Stimulated activated CD8-positive, alpha-beta memory T cell treated with anti-CD3 and anti-CD28 coated beads, Interleukin-7, amount 100 ng/mL, for 48 hours (primary cell): ENCODE data around the gene MEF2C.

Source experiments
- DNase-seq, 2 donors: peaks; one replicate each; pipeline ENCODE4 v3.0.0-alpha.2; 2020; ENCODE audit warnings: low read depth in 1 of 2; ENCODE audit errors: extremely low read depth in 1 of 2

MEF2C gene

DNA sequence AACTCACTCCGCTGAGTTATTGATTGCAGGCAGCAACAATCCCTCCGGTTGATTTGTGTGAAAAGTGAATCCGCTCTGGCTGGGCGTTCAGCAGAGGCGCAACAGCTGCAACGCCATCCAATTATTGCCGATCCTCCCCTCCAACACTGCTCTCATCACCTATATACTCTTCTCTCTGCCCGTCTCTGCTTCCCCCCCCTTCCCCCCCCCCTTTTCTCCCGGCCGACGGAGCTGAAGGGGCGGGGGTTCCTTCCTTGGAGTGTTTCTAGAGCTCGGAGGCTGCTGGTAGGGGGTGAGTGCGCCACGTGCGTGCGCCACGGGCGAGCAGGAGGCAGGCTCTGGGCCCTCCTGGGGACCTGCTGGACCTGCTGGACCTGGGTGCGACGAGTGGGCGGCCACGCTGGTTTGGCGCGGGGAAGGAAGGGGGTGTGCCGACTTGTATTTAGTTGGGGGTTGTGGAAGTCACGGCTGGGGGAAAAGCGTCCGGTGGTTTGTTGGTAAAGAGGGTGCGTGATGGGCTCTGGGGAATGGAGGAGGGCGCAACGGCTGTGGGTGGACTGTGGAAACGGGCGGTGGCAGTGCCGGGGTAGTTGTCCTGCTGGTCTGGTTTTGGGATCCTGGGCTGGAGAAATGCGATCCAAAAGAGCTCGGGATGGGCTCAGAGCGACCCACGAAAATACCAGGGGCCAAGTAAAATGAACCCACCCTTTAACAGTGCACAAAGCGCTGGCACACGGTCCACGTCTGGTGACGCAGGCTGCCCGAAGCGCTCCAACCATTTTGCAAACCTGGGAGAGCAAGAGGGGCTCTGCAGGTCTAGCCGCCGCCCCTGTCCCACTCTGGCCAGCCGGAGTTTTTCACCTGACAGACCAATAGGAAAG lies 6.4 kb upstream of the MEF2C start:
- DNase-seq, result no peak

DNA sequence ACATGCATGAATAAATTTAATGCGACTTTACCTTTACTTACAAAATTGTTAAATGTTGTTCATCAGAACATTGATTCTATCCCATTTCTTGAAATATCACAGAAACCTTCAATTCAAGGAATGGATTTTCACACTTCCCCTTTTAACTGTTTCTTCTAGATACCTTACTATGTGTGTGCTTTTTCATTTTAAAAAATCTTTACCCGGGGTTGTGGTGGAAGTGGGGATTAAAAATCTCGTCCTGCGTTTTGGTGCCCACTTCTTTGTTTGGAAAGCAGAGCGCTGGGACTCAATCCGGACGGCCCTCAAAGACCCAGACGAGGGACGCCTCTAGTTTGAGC lies 5.8 kb upstream of the MEF2C start:
- no peak for DNase-seq

DNA sequence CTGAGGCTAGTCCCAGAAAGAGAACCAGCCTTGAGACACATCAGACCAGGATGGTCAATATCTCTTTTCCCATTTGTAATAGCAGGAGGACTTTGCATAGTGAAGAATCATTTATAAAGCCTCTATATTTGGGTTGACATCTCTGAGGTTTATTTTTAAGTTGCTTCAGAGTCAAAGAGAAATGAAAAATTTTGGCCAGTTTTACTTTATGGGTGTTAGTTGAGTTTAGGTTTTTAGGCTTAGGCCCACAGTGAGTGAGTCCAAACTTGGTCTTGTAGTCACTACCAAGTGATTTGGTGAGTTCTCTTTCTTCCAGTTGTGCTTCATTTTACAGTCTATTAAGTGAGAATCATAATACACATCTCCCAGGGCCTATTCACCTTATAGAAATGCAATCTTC lies 5.3 kb upstream of the MEF2C start:
- DNase-seq, result no peak

DNA sequence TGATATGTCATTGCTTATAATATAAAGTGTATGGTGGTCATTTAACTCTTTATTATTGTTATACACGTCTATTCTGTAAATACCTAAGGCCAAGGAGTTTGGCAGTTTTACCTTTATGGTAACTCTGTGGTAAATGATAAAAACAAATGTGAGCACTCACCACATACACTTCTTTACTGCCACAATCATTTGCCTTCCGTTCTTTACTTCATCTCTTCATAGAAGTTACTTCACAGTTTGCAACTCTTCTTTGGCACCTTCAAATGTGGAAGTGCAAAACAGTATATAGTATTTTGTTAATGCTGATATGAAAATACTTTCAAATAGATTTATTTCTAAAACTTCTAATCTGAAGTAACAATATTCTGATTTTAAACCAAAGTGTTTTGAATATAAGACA lies 4.4 kb upstream of the MEF2C start:
- DNase-seq, result no peak

DNA sequence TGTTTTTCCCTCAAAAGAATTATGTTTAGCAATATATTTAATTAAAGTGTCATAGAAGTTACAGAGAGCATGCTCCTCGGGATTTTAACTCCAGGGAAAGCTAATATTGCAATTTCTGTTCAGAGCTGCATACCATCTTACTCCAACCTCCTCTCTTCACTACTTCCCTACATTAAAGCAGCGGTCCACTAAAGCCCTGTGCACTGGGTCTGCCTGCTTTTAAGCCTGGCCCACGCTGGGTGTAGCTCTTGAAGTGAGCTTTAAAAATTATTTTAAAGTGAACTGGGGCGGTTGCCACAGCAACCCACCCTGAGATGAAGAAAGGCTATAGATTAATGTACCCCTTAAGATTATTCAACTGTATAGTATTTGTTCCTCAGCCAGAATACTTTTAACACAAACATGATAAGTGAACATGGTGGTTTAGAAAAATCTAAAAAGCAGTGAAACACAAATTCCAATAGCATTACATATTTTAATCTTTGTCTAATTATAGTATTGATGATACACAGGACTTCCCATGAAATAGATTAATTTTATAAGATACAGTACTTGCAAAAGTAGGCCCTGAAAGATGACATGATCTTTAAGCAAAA lies 3.9 kb upstream of the MEF2C start:
- no peak for DNase-seq

DNA sequence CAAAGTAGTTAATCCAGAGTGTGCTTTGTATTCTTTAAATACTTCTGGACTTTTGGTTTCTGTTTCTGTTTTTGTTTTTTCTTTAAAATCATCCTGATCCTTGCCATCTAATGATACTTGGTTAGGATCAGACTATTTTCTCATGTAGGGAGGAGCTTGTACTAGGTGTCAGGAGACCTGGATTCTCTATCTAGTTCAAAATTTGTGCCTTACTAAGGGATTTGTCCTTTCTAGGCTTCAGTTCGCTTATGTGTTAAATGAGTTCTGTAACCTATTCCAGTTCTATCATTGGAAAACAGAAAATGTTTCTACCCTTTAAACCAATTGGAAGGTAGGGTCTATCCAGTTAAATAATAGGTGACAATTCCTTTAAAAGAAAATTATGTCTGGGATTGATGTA lies 3.3 kb upstream of the MEF2C start:
- DNase-seq, result no peak

DNA sequence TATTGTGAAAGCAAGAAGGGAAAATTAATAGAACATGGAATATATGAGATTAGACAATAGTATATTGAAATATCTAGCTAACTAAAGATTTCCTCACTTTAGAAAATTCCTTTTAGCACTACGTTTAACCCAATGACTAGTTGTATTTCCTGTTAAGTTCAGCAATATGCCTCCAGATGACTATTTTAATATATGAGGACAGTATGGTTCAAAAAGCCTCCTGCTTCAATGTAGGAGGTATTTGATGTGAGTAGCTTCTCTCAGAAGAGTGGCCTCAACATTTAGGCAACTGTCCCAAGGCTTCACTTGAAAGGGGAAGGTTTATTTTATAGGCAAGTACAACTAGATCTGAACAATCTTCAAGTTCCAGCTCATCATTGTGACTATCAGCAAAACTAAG lies 2.0 kb upstream of the MEF2C start:
- no peak for DNase-seq

DNA sequence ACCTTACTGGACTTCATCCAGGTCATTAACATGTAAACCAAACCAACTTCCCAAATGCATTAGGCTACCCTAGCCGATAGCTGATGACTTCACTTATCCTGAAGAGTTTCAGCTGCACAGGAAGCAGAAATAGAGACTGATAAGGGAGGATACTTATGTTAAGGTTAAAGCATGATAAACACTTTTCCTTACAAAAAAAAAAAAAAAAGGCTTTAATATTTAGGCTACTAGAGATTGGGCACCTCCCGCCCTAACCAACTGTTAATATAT lies 1.6 kb upstream of the MEF2C start:
- no peak for DNase-seq

DNA sequence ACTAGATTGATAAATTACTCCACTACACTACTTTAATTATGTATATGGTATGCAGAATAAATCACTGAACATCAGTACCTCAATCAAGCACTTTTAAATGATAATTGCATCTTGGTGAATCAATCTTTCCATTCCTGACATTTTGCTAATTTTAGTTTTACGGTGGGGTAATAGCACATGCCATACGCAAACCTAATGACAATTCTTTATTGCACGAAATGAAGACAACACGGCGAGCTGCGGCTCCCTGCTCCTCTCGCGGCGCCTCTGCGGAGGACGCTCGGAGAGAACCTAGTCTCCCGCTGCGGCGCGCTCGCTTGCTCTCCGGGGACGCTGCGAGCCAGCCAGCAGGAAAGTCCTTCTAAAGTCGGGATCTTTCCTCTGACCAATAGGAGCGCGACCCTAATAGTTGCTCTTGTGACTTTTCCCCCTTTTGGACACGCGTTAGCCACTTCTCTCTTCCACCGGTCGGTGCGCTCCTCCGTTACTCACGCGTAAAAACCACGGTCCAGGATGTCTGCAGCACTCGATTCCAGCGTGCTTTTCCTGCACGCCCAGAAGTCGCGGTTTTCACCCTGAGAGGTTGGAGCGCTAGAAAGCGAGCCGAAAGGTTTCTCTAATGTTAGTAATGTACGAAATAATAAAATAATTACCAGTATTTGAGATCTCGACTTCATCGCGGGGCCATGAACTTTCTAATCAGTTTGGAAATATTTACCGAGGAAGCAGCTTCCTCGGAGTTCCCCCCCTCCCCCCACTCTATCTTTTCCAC lies 1.0 kb upstream of the MEF2C start:
- no peak for DNase-seq

DNA sequence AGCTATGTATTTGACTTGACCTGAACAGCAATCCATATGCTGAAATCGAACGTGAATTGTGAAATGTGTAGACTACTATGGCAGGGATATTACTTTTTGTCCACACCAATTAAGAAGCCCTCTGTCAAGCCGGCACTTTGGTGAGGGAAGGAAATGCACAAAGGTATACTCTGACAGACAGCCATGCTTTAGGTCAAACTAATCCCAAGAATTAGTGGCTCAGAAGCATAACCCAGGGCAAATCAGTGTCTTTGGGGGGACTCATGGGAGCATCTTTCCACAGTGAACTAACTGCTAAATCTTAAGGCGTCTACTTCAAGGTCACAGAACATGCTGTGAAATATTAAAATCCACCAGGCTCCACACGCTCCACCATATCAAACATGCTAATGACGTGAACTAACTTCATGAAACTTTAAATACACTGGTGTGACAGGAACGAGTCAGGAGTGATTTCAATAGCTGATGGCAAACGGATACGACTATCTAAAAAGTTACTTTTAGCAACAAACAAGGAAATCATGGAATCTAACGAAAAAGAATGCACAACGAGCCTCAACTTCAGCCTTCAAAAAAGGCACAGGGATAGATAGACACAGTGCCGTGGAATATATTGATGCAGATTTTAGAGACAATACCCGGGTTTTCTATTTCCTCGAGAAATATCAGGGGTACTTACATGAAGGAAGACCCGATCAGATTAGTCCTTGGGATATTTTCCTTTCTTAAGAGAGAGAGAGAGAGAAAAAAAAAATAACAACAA lies 527 bp downstream of the MEF2C start:
- DNase-seq, result no peak

DNA sequence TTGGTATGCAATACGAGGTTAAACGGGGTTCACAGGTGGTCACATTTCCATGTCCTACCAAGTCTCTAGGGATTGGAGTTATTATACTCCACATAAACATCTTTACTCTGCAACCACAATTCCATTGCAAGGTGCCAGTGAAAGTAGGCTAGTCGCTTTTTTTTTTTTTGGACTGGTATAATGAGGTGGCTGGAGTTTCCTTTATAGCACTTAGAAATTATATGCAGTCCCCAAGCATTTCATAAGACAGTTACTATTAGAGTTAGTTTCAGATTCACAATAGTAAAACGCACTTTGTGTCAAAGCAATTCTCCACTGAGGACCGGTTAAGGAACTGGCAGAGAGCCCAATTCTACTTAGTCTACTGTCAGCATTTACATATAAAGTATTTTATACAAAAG lies 1.4 kb downstream of the MEF2C start:
- no peak for DNase-seq

DNA sequence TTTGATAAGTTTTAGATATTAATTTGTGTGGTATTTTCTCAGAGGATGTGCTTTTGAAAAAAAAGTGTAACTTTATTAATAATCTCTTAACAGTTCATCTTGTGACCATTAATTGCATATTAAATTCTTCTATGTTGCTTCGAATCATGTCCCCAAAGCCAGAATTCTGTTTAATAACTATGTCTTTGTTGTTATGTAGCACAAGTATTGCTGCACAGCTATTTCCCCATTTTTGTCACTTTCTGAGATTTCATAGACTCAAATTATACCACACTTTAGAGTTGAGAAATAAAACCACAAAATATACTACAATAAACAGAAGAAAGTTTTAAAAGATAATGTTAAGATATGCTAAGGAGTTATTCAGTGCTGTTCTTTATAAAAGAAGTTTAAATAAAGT lies 2.8 kb downstream of the MEF2C start:
- DNase-seq, result no peak

DNA sequence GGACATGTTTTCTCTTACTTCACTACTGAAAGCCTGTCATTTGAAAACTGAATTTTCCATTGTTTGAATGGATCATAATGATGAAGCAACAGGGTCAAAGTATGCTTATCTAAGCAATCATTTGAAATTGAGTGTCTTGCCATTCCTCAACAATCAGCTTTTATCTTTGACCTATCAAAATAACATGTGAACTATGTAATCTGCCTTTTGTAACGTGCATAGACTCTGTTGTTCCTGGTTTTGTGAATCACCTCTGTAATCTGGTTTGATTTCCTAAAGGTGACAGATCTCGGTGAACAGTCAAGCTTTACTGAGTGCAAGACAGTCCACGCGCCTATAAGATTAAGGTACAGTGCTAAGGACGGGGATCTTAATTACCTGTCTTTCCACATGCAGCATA lies 3.3 kb downstream of the MEF2C start:
- no peak for DNase-seq

DNA sequence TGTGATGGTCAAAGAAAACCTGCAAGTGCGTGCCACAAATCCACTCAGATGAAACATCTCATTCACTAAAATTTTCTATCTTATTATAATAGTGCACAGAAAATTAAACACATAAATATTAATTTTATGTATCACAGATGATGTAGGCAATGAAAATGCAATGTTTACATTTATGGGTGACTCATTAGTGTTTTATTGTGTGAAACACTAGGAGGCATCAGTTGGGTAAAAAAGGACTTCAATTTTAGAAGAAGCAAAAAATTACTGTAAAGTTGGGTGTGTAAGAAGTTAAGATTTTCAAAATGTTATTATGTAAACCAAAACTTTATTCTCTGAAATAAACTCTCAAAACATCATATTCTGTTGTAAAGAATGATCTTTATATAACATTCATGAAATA lies 4.0 kb downstream of the MEF2C start:
- DNase-seq, result no peak

DNA sequence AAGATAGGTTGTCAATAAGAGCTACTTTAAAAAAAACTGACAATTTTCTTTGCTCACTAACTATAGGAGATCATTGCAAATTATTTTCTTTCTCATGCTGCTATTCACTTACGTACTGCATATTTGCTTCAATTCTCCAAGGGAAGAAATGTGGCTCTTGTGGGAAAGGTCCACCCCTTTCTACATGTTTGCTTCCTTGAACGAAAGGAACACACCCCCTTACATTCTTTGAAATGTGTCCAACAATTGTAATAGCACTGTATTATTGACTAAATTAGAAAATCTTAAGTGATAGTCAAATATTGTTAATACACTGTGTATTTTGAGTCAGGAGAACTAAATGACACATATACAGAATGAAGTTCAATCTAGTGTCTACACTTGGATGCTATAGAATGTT lies 5.2 kb downstream of the MEF2C start:
- DNase-seq, result no peak

DNA sequence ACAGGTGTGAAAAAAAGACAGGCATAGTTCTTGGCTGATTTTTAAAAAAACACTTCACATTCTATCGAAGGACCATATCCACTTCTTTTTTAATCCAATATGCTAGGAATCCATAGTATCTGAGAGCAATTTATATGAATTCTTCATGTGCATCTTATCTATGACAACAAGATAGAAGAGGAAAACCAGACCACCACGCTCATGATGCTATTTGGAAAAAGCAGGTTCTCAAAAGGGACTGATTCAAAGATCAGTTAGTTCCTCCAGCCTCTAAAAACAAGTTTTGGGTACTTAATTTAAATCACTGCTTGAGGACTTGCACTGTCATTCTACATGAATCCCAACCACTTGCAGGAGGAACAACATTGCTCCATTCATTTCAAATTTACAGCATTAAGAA lies 6.3 kb downstream of the MEF2C start:
- DNase-seq, result no peak

DNA sequence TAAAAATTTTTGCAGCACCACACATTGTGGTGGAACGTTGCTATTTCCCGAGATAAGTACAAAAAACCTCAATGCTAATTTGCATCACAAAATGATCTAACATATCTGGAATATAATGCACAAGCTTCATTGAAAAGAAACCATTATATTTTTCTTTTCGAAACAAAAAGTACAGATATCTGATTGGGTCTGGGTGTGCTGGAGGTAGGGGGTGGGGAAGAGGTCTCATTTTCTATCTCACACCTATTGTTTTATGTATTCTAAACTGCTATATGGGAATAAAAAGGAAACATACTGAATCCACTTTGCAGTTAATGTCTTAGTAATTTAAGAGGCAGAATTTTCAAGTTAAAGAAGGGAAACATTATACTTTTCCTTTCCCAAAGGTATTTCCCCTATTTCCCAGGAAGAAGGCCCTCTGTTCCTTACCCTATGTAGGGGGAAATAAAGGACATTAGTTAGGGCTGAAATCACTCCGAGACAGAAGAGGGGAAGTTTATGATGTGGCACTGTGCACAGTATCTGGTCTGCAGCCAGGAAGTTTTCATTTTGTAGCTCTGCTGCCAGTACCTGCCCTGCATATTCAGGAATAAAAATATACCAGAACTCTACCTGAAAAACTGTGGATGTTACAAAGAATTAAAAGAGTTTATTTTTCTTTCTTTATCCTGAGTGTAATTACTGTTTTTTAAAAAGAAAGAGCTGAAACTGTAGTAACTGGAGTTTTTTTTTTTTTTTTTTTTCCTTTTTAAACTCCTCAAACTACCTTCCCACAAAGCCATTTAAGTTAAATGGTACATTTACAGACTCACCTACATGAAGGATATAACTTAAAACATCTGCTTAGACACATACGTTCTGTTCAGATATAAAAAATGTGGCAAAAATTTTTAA lies 7.4 kb downstream of the MEF2C start:
- DNase-seq, result no peak

DNA sequence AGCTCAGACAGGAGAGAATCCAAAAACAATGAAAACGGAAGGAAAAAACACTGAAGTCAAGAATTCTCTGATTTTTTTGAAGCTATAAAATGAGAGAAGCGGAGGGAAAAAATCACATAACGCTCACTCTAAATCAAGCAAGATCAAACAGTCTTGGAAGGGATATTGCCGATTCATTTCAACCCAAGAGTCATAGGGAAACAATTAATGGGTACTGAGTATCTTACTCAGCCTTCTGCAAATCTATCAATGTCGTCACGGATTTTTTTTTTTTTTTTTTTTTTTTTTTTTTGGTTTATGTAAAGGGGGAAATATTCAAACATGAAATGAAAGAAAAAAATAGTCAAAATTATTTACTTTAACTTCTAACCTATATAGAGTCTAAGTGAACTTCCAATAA lies 9.5 kb downstream of the MEF2C start:
- DNase-seq, result no peak

DNA sequence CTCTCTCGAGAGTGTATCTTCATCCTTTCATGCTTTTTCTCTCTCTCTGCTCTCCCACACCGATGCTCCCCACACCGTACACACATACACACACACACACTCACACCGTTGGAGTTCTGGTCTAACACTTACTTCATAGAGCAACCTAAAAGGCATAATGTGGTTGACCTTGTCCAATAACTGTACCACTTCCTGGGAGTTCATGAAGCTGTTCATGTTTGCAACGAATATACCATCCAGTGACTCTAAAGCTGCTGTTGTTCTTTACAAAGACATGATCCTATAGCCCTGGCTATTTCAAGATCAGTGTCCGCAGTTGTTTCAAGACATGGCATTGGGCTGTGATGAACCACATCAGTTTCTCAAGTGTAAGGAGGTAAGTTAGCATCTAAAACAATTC lies 10.0 kb downstream of the MEF2C start:
- DNase-seq, result no peak

DNA sequence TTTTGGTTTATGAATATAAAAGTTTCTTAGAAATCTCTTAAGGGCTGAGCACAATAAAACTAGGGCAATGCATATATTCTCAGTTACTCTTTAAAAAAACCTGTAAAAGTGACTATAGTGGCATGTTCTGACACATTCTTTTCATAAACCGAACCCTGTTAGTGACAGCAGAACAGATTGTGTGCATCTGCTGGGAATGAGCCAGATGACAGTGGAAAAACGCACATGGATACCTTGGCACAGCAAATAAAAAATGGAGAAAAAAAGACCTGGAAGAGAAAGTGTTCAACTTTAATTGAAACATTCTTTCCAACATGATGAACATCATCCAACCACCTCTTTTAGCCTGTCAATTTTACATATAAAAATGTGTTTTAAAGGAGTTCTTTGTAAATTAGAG lies 12.7 kb downstream of the MEF2C start:
- no peak for DNase-seq
